Smooth muscle cell (in vitro differentiated cells): ENCODE data around the gene CPNE5. TPM values are rescaled to one million over a fixed set of nuclear protein-coding genes. Genes with fewer than 3 reads are reported as not detected.

Experiments
- DNase-seq: peaks from one replicate; lab custom pipeline; 2025; ENCODE audit not compliant: unreplicated experiment; lab: John Stamatoyannopoulos, UW
- H2AFZ ChIP-seq: fragments of 200-600 bp; sonication (generic); 2 replicates; pipeline ENCODE4 v1.6.0; 2016; ENCODE audit warnings: antibody characterized with exemption, low read depth, mild to moderate bottlenecking
- H3F3A ChIP-seq: fragments of 200-600 bp; sonication (generic); 2 replicates; pipeline ENCODE4 v1.6.0; 2017; ENCODE audit warnings: antibody characterized with exemption, low read depth
- H3K27ac ChIP-seq: fragments of 200-600 bp; sonication (generic); 2 replicates; pipeline ENCODE4 v1.5.1; 2016; ENCODE audit warnings: low read depth, mild to moderate bottlenecking
- H3K27me3 ChIP-seq: fragments of 200-600 bp; sonication (generic); 2 replicates; pipeline ENCODE4 v1.6.1; 2016; ENCODE audit warnings: low read depth, mild to moderate bottlenecking
- H3K36me3 ChIP-seq: fragments of 200-600 bp; sonication (generic); 2 replicates; pipeline ENCODE4 v1.5.1; 2016; ENCODE audit warnings: low read depth
- H3K4me1 ChIP-seq: fragments of 200-600 bp; sonication (generic); 2 replicates; pipeline ENCODE4 v1.5.1; 2016; ENCODE audit warnings: low read depth
- H3K4me2 ChIP-seq: fragments of 200-600 bp; sonication (generic); 2 replicates; pipeline ENCODE4 v1.6.0; 2016; ENCODE audit warnings: mild to moderate bottlenecking
- H3K4me3 ChIP-seq: fragments of 200-600 bp; sonication (generic); 2 replicates; pipeline ENCODE4 v1.5.1; 2016; ENCODE audit warnings: mild to moderate bottlenecking
- H3K79me2 ChIP-seq: fragments of 200-600 bp; sonication (generic); 2 replicates; pipeline ENCODE4 v1.6.0; 2016; ENCODE audit warnings: low read depth, mild to moderate bottlenecking
- H3K9ac ChIP-seq: fragments of 200-600 bp; sonication (generic); 2 replicates; pipeline ENCODE4 v1.6.0; 2016; ENCODE audit warnings: low read depth
- H3K9me3 ChIP-seq: fragments of 200-600 bp; sonication (generic); replicated peaks from 2 replicates; pipeline ENCODE4 v1.5.1; 2016; ENCODE audit warnings: low read depth
- H4K20me1 ChIP-seq: fragments of 200-600 bp; sonication (generic); 2 replicates; pipeline ENCODE4 v1.6.0; 2016; ENCODE audit warnings: low read depth
- WGBS: methylation state at CpG from one replicate; pipeline ENCODE4 v1.1.7; 2016; ENCODE audit warnings: low lambda C conversion rate; 5-methylcytosine and 5-hydroxymethylcytosine counted together
- polyA plus RNA-seq: library from polyadenylated mRNA; unstranded; fragments of >200 nt; fragmentation: Nextera tagmentation; extraction: Ambion mirVana; gene quantifications from 2 replicates; pipeline ENCODE4 v1.2.1, GENCODE V29; 2016
- total RNA-seq: library from RNA; depleted of rRNA; stranded (reverse); fragments of >200 nt; gene quantifications from 2 replicates; pipeline ENCODE4 v1.2.3, GENCODE V29; 2014
- TF ChIP-seq, protein P1 (sequence below): fragments of 200-600 bp; sonication (generic); IDR thresholded peaks from 2 replicates; pipeline ENCODE4 v1.5.1; 2017; ENCODE audit warnings: borderline replicate concordance, mild to moderate bottlenecking, antibody characterized with exemption; ENCODE audit not compliant: insufficient read depth, poor library complexity, severe bottlenecking

Gene CPNE5
- total and polyA plus RNA-seq, 2 experiments from 2014 or later = 1.0 TPM; not detected in 1

DNA sequence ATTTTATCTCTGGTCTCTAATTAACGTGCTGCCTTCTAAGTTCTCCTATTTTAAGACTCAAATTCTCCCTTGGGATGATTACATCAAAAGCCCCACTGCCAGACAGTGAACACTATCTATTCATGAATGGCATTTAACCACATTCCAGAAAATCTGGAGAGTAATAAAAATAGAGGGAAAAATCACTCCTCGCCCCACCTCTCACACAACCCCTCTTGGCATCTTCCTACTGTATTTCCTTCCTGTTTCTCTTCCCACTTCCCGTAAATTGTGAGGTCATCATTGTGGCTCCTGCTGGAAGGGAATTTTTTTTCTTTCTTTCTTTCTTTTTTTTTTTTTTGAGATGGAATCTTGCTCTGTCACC, 110.1 kb downstream of the CPNE5 start:
- H2AFZ ChIP-seq = no peak overlapping the region
- H4K20me1 ChIP-seq = peaks cover 4% of the 10 kb centered on the region

DNA sequence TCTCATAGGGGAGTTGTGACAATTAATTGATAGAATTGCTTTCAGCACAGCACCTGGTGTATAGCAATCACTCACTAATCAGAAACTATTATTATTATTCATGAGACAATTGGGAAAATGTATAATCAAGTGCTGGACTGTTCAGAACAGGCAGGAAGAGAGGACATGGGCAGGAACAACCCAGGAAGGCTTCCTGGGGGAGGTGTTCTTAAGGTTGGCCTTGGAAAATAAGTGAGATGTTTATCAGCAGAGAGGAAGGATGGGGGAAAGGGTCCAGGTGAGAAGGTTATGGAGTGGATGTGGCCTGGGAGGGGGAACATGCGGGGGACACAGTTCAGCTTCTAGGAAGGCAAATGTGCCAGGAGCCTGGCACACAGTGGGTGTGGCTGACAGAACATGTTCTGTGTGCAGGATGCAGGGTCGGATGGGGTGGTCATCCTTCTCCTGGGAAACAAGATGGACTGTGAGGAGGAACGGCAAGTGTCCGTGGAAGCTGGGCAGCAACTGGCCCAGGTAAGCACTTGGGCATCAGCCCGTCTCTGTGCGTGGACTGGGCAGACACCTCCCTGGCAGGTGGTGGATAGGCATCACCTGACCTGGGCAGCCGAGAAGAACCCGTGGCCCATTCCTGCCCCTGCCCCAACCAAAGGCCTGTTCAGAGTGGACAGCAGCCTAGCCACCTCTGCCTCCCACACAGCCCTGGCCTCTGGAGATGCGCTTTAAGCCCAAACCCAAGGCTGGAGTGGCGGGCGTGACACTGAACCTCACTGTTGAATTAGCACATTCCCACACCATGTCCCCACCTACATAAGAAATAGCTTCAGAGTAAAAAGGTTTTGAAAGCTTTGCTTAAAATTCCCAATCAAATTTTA, 110.7 kb downstream of the CPNE5 start:
- TF ChIP-seq, protein P1, sequence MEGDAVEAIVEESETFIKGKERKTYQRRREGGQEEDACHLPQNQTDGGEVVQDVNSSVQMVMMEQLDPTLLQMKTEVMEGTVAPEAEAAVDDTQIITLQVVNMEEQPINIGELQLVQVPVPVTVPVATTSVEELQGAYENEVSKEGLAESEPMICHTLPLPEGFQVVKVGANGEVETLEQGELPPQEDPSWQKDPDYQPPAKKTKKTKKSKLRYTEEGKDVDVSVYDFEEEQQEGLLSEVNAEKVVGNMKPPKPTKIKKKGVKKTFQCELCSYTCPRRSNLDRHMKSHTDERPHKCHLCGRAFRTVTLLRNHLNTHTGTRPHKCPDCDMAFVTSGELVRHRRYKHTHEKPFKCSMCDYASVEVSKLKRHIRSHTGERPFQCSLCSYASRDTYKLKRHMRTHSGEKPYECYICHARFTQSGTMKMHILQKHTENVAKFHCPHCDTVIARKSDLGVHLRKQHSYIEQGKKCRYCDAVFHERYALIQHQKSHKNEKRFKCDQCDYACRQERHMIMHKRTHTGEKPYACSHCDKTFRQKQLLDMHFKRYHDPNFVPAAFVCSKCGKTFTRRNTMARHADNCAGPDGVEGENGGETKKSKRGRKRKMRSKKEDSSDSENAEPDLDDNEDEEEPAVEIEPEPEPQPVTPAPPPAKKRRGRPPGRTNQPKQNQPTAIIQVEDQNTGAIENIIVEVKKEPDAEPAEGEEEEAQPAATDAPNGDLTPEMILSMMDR = no peak
- WGBS = 93% methylated on average over 11 of the region's 11 CpGs
- no peak overlapping the region for H2AFZ ChIP-seq
- no peak overlapping the region for H3K4me3 ChIP-seq
- no peaks in the 10 kb centered on the region for H3K36me3 ChIP-seq
- H3K4me2 ChIP-seq = no peak overlapping the region
- H3F3A ChIP-seq = no peaks in the 10 kb centered on the region
- peak overlapping the region; percentile 77 for H3K27ac ChIP-seq
- peaks cover 3% of the 10 kb centered on the region for H3K4me1 ChIP-seq
- H3K9ac ChIP-seq = no peak overlapping the region
- no peak for DNase-seq
- peaks cover 4% of the 10 kb centered on the region for H4K20me1 ChIP-seq
- H3K27me3 ChIP-seq = no peaks in the 10 kb centered on the region
- H3K9me3 ChIP-seq = no peaks in the 10 kb centered on the region
- H3K79me2 ChIP-seq = no peaks in the 10 kb centered on the region

More for the DNA sequence above, 110.1 kb downstream of the CPNE5 start:
- 36% methylated on average over 3 of the region's 3 CpGs for WGBS
- Histone ChIP-seq H3K36me3 (no peaks in the 10 kb centered on the region), H3K4me3 (no peak overlapping the region), H3K27me3 (no peaks in the 10 kb centered on the region), H3K27ac (no peak overlapping the region), H3K4me2 (no peak overlapping the region), H3K4me1 (peaks cover 3% of the 10 kb centered on the region), H3K79me2 (no peaks in the 10 kb centered on the region), H3K9me3 (no peaks in the 10 kb centered on the region), H3F3A (no peaks in the 10 kb centered on the region), H3K9ac (no peak overlapping the region)
- DNase-seq = no peak
- TF ChIP-seq, protein P1 = no peak

DNA sequence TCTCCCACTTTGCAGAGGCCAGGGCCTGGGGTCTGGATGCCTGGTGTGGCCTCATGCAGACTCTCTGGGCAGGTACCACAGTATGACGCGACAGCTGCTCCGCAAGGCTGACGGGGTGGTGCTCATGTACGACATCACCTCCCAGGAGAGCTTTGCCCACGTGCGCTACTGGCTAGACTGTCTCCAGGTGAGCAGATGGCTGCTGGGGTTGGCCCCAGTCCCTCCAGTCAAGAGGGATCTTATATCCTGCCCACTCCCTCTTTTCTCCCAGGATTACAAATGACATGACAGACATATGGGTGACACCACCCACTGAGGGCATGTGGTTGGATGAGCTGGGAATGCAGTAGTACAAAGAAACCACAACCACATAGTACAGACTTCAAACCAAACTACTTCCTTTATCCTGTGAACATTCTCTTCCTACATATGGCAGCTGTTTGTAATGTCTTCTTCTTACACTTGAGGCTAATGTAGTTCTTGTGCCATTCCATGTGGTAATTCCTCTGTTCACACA, 111.7 kb downstream of the CPNE5 start:
- no peak for DNase-seq
- no peaks in the 10 kb centered on the region for H3K36me3 ChIP-seq
- TF ChIP-seq, protein P1 = no peak
- no peak overlapping the region for H3K9ac ChIP-seq
- H3K4me1 ChIP-seq = peaks cover 3% of the 10 kb centered on the region
- H2AFZ ChIP-seq = no peak overlapping the region
- no peaks in the 10 kb centered on the region for H3K27me3 ChIP-seq
- no peak overlapping the region for H3K4me3 ChIP-seq
- H4K20me1 ChIP-seq = peaks cover 4% of the 10 kb centered on the region
- no peaks in the 10 kb centered on the region for H3K9me3 ChIP-seq
- WGBS = 76% methylated on average over 7 of the region's 7 CpGs
- H3K27ac ChIP-seq = peak overlapping the region; percentile 77
- no peaks in the 10 kb centered on the region for H3K79me2 ChIP-seq
- H3K4me2 ChIP-seq = peak overlapping the region; percentile 30
- H3F3A ChIP-seq = no peaks in the 10 kb centered on the region
